IPS DF 4.7 (cell line): ENCODE measurements around the gene TFAP2B.

Source experiments
- DNase-seq: peaks from one replicate; pipeline ENCODE4 v3.0.0-alpha.2; 2013; ENCODE audit warnings: low spot score; ENCODE audit errors: extremely low read depth

TFAP2B gene

DNA sequence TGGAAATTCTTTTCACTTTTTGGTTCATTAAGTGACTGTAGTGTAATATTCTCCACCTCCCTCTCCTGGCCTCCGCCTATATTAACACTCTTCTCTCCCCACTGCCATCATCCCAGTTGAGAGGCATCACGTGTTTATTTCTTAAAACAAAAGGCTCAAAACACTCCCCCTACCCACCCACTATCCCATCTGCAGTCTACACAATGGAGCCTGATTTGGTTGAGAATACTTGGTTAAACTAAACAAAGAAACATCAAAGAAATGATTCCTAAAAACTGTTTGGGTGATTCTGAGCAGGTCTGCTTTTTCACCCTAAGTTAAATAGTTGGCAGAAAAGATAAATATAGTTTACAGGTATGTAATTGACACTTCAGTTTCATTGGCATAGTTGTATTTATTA, 5.9 kb downstream of the TFAP2B start:
- DNase-seq: no peak

DNA sequence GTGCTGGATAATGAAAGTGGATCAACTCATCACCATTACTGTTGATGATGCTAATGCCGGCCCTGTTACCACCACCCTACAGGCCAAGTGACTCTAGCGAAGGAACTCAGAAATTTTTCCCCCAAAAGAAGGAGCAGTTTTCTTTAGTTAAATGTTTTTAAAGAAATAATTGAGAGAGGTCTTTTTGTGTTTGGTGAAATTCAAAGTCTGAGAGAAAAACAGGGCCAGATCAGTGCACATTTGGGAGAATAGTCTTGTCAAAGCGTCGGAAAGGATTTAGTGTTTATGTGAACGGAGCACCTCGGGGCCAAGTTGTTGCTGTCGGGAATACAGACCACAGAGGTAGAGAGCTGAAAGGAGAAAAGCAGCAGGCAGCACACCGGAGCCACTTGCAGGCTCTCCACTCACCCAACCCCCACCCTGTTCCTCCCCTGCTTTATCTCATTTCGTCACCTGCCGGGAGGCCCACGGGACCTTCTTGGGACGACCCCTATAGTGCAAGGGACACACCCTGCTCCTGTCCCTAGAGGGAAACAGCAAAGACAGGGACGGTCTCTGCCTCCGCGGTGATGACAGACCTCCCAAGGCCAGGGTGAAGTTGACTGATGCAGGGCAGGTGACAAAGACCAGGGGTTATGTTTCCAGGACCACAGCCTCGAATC, 6.8 kb downstream of the TFAP2B start:
- no peak for DNase-seq

DNA sequence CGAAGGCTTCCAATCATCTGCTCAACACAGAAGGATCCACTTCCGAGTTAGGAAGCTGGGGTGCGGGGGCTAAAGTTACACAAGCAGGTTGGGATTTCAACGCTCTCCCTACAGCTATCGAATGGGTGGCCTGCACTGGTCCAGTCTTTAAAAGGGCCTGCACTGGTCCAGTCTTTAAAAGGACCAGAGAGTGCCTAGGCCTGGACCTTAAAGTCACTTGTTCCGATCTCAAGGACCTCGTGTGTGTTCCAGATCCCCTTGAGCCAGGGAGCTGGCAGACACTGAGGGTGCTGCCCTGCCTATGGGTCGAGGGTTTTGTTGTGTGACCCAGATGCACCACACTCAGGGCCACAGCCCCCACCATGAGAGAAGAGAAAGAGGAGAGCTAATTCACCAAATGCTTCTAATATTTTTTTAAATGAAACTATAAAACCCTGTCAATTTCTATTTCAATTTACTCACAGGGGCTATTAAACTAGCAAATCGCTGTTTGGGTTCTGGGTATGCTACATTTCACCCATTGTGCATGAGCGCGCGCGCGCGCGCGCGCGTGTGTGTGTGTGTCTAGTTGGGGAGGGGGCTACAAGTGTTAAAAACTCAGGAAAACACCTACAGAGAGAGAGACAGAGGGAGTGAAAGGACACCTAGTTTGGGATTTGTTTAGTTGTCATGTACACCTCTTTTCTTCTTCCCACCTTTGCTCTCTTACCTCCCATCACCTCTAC, 7.5 kb downstream of the TFAP2B start:
- DNase-seq: no peak

DNA sequence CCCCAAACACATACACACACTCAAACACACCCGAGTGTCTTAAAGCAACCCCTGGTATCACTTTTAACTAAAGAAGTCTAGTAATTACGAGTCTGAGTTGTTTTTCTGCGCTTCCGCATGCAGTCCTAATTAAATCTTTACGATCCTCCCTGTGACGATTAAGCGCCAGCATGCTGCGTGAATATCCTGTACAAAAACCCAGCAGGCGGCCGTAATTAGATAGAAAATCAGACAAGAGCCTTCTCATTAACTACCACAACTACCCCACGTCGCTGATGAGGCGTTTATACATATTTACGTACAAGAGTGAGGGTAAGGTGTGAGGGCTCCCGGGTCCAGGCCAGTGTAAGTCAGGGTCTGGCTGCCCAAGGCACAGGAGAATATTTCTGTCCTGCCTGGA, 8.1 kb downstream of the TFAP2B start:
- no peak for DNase-seq

DNA sequence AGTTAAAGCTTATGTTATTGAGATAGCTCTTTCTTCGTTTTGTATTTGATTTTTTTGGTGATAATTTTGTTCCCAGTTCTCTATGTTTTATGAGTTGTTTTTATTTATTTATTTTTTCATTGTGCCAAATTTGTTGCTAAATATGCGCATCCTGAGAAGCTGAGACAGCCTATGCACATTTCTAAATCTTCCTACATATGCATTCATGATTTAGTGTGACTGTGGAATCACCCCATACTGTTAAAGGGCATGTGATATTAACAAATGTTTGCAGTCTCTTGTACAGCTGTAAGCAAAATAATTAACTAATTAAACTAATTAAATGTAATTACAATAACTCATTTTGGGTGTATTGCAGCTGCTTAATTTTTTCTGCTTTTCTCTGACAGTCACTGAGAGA, 10.4 kb downstream of the TFAP2B start:
- no peak for DNase-seq

DNA sequence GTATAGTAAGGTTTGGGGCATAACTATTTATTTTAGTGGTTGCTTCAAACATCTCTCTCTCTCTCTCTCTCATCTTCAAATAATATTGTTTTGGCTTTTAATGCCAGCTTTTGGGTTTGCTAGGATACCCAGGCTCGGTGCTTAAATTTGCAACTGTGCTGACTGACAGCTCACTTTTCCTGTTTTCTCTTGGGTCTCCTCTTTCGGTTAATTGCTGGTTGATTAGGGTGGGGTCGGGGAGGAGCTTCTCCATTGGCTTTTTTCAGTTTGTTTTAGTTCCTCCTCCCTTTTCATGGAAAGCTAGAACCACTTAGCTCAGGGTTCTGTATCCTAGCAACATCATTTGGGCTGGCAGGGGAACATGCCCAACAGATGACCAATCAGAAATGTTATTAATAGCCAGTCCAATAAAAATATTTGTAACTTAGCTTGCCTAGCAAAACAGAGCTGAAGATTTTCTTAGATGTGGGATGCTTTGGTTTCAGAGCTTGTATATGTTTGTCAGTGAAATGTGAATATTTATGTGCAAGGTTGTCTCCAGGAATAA, 11.3 kb downstream of the TFAP2B start:
- DNase-seq: no peak

DNA sequence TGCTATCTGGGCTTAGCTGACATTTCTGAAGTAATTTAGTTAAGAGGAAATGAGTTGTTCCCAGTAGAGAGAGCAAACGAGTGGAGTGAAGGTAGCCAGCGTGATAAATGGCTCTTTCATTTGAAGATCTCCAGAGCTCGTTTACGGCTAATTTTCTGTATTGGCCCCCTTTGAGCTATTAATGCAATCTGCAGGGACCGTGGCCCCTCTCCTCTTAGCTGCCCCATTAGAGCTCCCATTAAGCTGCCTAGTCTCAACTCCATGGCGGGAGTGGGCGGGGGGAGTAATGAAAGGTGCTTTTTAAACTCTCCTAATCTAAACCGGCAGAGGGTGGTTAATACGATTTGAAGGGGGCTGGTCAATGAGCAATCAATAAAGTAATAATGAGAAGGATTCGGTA, 12.5 kb downstream of the TFAP2B start:
- DNase-seq: no peak

DNA sequence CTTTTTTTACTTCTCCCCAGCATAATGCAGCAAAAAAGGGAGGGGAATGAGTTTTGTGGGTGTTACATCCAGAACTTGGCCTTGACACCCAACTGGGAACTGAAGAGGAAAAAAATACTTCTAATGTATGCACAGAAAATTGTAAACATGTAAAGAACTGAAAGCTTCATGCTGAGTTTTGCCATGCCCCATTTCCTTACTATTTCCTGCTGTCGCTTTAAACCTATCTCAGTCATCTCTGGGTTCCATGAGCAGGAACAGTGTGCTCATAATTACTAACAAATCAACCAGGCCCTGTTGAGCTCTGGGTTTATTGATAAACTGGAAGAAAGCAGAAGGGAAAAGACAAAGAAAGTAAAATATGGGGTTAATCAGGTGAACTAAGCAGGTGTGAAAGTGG, 14.2 kb downstream of the TFAP2B start:
- DNase-seq: no peak

DNA sequence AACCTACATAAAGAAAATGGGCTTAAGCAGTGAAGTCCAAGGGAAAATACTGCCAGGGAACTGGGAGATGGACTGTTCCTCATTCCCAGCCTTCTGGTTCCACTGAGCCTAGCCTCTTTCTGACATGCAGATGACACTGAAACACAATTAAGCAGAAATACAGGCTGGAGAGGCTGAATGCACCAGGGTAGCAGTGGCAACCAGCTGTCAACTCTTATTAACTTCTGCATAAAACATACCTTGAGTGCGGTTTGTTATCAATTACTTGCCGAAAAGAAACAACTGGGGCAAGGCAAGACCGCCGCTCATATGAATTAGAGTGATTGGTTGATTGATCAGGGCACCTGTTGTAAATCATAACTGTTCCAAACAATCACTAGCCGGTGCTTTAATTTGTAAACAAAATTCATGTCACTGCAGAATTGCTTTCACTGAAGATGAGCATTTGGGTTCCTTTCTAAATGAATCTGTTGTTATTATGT, 16.3 kb downstream of the TFAP2B start:
- DNase-seq: no peak

DNA sequence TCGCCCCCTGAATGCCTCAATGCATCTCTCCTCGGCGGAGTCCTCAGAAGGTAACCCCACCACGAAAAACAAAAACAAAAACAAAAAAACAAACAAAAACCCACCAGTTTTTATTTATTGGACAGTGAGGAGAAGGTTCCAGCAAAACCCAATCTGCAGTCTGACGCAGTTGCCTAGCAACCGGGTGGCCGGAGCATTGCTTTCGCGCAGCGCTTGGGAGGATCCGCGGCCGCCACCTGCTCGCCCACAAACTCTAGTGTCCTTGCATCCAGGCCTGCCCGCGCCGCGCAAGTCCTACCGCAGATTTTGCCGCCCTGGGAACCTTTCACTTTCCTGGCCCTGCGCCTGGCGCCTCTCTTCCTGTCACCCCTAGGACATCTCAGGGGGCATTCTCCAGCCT, 17.6 kb downstream of the TFAP2B start:
- DNase-seq: no peak

DNA sequence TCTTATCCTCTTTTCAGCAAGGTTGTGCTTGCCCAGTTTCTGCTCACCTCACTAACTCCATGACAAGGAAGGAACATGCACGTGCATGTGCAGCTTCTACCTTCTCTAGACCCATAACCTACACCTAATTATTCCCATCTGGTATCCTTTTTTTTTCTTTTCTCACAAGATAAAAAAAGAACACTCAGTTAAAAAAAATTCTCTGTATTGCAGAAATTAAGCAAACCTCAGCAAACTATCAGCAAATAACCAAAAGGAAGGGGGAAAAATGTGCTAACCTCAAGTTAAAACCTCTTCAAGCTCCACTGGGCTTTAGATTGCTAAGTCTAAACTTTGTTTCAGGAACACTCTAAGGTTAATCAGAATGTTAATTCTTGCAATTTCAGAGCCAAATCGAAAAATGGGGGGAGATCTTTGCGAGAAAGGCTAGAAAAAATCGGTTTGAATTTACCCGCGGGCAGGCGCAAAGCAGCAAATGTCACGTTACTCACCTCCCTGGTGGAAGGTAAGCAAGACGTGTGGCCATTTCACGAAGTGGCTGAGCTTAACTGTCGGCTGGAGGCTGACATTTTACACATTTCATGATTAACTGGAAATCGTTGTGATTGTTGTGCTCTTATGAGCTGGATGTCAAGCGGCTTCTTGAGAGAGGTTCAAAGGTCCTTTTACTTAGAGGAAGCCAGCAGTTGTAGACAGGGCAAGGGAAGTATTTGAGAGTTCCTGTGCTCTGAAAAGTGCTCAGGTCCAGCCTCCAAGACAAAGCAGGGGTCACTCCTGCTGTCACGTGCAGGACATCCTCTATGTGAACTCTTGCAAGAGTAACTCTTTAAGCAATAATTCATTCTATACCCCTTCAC, 19.1 kb downstream of the TFAP2B start:
- DNase-seq: no peak

DNA sequence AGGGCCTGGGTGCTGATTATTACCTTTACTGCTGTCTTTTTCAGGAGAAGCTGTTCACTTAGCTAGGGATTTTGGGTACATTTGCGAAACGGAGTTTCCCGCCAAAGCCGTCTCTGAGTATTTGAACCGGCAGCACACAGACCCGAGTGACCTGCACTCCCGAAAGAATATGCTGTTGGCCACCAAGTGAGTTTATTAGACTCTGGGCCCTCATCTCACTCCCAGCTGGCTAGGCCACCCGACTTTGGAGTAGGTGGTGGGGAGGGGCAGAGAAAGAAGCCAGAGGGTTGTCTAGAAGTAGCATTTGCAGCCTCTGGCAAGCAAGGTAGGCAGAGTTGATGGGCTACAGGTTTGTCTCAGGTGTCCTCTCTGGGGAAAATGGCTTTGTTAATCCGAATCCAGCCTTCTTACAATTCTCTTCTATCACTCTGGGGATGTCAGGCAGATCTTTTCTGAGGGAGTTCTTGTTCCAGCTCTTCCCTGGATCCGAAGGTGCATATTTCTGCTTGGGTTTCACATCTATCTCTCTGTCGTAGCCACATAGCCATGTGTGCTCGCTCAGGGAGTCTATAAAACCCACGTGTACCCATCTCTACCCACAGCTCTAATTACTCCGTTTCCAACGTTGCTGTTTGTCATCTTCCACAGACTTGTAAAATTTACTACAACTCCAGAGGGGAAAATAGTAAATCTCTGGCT, 21.6 kb downstream of the TFAP2B start:
- DNase-seq: no peak

DNA sequence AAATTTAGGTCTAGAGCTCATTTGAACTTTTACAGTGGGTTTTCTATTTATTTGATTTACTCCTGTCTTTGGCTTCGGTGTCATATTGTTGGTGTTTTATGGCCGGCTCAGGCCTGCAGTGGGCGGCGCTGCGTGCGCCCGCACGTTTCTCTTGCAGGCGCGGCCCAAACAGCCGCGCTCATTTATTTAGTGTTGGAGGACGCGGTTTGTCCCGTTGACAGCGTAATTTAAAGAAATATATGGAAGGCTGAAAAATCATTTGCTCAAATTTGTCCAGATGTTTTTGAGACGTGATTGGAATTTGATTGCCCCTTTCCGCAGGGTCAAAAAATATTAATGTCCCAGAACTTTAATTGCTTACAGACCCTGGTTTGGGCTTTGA, 22.1 kb downstream of the TFAP2B start:
- no peak for DNase-seq

DNA sequence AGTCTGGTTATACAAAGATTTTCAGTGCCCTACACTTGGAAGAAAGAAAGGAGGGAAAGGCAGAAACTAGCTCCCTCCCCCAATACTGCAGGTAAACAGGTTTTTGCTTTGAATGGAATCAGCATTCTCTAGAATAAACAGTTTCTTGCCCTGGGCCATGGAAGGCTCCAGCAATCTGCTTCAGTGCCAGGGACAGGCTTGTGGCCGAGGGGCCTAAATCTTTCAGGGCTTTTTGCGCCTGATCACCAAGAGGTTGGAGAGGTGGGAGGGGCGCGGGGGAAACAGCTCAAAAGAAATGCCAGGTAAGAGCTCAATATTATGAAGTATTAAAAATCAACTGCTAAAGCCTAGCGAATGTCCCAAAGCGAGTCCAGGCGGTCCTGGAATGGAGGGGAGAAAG, 23.8 kb downstream of the TFAP2B start:
- DNase-seq: no peak

DNA sequence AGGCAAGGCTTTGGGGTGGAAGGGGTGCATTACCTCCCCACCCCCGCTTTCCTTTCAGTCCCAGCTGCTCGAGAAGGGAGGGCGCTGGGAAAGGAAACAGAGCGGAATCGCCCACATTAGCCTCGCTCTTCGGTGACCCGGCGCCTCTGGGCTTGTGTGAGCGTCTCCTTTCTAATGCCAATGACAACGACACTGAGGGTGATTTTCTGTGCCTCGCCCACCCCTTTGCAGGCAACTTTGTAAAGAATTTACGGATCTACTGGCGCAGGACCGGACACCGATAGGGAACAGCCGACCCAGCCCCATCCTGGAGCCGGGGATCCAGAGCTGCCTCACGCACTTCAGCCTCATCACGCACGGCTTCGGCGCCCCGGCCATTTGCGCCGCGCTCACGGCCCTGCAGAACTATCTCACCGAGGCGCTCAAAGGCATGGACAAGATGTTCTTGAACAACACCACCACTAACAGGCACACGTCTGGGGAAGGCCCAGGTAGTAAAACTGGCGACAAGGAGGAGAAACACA, 24.3 kb downstream of the TFAP2B start:
- DNase-seq: no peak

DNA sequence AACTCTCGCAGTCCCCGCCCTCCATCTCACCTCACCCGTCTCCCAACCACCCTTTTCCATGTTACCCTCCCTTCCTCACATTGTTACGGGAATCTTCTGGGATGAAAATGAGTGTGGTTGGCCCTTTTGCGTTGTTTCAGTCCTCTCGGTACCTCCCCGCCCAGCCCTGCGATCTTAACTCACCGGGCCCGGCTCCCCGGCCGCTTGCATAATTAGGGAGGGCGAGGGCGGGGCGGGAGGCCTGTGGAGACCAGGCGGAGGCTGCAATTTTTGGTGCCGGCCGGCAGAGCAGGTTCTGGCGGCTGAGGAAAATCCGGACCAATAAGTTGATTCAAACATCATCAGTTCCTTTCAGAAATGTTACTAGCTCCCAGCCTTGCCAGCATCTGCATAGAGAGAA, 25.2 kb downstream of the TFAP2B start:
- no peak for DNase-seq

DNA sequence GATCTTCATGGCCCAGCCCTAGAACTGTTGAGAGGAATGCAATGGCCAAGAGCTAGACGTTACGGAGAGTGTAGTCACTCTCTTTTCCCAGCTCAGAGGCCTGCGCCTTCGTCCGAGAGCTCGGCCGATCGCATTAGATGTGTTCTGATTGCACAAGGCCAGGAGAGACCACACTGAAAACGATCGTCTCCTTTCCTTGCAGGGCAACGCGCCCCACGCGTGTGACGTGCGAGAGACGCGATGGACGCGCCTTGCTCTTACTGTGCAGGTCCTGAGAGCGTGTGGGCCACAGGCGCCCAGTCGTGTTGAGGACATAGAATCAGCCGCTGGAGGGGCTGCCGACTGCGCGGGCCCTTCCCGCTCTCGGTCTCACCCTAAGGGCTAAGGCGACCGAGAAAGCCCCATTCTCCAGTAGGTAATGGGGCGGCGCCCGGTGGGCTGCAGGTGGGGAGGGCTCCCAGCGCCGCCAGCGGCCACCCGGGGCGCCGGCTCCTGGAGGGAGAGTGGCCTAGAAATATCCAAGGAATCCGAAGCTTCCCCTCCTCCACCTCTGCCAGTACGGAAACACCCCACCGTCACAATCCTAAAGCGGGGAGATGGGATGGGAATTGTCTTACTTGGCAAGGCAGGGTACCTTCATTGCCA, 26.9 kb downstream of the TFAP2B start:
- no peak for DNase-seq

DNA sequence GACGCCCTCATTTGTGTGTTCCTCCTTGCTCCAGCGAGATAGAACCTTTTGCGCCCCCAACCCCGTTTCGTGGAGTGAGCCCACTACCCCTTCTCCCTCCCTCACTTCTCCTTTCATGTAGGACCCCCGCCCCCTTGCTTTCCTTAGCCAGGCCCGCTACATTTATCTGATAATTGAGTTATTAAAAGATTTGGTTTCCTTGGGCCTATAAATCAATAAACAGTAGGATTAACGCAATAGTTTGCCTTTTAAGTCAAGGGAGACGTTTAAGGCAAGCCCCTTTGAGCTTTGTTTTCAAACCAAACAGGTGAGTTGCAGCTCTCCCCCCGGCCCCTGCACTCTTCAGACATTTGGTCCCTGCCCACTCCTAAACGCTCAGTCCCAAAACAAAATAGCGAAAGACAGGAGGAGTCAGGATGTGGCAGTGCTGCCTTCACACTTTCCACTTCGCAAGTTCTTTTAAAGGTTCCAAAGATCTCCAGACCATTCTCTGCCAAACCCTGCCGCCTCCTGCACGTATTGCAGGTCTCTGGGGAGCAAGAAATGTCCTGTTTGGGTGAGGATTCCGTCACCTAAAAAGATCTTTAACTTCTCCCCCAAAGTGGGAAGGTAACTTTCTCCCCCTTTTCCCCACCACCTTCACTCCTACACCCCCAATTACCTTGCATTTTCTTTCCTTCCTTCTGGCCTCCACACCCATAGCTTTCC, 27.6 kb downstream of the TFAP2B start:
- DNase-seq: no peak

DNA sequence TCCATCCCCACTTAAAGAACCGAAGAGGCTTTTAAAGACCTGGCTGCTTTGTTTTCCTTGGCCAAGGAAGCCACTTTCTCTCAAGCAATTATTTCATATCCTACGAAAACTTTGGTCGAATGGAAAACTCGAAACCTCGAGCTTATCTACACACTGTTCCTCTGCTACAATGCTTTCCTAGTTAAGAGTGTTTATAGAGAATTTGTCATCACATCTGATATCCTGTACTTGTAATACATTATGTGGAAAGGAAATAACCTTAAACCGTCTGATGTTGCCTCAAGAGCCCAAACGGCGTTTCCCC, 28.1 kb downstream of the TFAP2B start:
- no peak for DNase-seq

DNA sequence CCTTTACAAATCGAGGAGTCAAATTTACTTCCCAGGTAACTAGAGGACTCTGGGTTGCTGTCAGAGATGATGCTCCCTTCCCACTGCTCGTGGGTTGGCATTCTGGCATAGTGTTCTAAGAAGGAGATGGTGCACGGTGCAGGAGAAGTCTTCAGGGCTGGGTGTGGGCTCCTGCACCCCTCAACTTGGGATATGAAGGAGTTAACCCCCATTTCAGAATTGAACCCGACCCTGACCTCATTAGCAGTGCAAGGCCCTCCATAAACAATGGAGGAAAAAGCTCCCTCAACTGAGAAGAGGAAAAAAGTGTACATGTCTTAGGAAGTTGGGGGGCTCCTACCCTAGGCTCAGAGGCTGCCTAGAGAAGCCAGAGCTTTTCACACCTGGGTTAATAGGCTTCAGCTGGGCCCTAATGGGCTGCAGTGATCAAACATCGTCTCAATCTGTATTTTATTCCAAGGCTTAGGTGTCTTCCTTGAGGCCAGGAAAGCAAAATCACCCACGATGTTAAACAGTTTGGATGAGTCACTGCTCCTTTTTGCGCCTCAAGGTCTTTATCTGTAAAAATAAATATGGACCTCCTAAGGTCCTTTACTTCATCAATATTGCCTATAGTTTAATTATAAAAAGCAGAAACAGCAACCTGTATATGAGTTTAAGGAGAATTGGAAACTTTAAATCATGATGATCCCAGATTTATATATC, 29.4 kb downstream of the TFAP2B start:
- no peak for DNase-seq
